Measurements from ENCODE around the gene CENPL. TPM values are rescaled to one million over a fixed set of nuclear protein-coding genes. Genes with fewer than 3 reads are reported as not detected.

The CENPL gene
- total and polyA plus RNA-seq, 9 of the 15 experiments (the other 6 are each of a cell fraction or from before 2014, with no cell fraction given) = 33.0 to 52.7 (median 39.7) TPM

GRCh38 chr1:173824315-173825081 is at the start of gene CENPL, which contains the start of gene DARS2 (continued):
- TF ChIP-seq ZNF655 (CRISPR knock-in tag; IDR thresholded peaks at IDR 0.05) (no peak), BCLAF1 (IDR thresholded peaks at IDR 0.05; ENCODE audit: borderline replicate concordance in 1 of 2, control insufficient read depth in 1 of 2, low read depth in 2 of 2, low read length in 1 of 2) (0 out of 4 replicates have a peak, but pooled peaks of 1 of the 2 experiments have one; percentile 35), NUFIP1 (IDR thresholded peaks at IDR 0.05; ENCODE audit: partially characterized antibody) (no peak), HNRNPLL (IDR thresholded peaks at IDR 0.05; ENCODE audit: low read depth, low read length, poor library complexity, severe bottlenecking) (peak; percentile 95), ZNF212 (CRISPR knock-in tag; IDR thresholded peaks at IDR 0.05) (no peak), HCFC1 (IDR thresholded peaks at IDR 0.05; ENCODE audit: low read depth, low read length) (peak; percentile 91), XRCC3 (IDR thresholded peaks at IDR 0.05) (no peak), CTBP1 (IDR thresholded peaks at IDR 0.05; ENCODE audit: borderline replicate concordance) (peak; percentile 80), PHF21A (IDR thresholded peaks at IDR 0.05; ENCODE audit: borderline replicate concordance, low read depth) (no peak), COPS2 (conservative IDR thresholded peaks at IDR 0.05) (no peak), TRIM25 (IDR thresholded peaks at IDR 0.05; ENCODE audit: borderline replicate concordance) (no peak), CTCFL (IDR thresholded peaks at IDR 0.05; ENCODE audit: borderline replicate concordance, insufficient read depth, low read depth, low read length, poor library complexity, severe bottlenecking) (no peak), CTCF (IDR thresholded peaks at IDR 0.05 in 2 of 3, conservative IDR thresholded peaks at IDR 0.05 in 1 of 3; ENCODE audit: insufficient read depth in 2 of 3, low read depth in 1 of 3, low read length in 3 of 3) (no peak), PCBP1 (IDR thresholded peaks at IDR 0.05; ENCODE audit: low read depth, low read length, poor library complexity, severe bottlenecking) (no peak), TCF3 (CRISPR knock-in tag; IDR thresholded peaks at IDR 0.05) (peak; percentile 49), GABPA (tag; conservative IDR thresholded peaks at IDR 0.05; ENCODE audit: low read depth) (peak; percentile 94)
